ENCODE measurements around the gene RBM39. TPM values are rescaled to one million over a fixed set of nuclear protein-coding genes. Genes with fewer than 3 reads are reported as not detected.
A peak's percentile ranks its signal among the peaks of the same experiment; 100 is the strongest.

The RBM39 gene
- total and polyA plus RNA-seq, 2 of the 13 experiments (the other 11 are each of a cell fraction or from before 2014, with no cell fraction given): 788 to 920 TPM

DNA sequence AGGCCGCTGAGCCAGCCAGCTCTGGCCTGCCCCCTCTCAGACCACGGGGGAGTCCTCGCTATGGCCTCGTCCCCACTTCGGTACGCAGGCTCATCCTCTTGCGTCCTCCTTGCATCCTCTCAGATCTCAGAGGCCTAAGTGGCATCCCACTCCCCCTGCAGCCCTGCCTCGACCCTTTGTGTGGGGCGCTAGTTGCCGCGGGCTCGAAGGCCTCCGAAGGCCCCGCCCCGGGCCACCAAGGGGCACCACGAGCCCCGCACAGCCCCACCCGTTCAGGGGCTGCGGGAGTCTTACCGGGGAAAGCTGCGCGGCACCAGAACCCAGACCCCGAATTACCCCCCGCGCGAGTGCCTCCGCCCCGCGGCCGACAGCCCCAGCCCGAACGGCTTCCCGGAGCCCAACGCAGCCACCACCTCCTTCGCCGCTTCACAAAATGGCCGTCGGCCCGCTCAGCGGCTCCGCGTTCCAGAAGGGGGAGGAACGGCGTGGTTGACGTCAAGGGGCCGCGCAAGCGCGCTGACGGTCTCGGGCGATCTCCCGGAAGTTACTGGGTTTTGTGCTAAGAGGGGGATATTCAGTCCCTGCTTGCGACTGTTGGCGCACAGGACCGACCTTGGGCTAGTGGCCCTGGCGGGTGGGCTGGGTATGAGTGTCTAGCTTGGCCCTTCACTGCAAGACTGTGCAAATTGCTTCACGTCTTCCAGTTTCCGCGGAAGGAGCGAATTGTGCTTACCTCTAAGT lies 77.4 kb downstream of the RBM39 start, which contains the start of the genes CPNE1 and RBM12 (continued):
- TF ChIP-seq, protein P1, sequence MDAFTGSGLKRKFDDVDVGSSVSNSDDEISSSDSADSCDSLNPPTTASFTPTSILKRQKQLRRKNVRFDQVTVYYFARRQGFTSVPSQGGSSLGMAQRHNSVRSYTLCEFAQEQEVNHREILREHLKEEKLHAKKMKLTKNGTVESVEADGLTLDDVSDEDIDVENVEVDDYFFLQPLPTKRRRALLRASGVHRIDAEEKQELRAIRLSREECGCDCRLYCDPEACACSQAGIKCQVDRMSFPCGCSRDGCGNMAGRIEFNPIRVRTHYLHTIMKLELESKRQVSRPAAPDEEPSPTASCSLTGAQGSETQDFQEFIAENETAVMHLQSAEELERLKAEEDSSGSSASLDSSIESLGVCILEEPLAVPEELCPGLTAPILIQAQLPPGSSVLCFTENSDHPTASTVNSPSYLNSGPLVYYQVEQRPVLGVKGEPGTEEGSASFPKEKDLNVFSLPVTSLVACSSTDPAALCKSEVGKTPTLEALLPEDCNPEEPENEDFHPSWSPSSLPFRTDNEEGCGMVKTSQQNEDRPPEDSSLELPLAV (CRISPR knock-in tag; conservative IDR thresholded peaks at IDR 0.05; ENCODE audit: low read depth): no peak
- TF ChIP-seq PTBP1 (IDR thresholded peaks at IDR 0.05; ENCODE audit: low read depth, low read length, poor library complexity, severe bottlenecking) (peak; percentile 64), ZNF224 (CRISPR knock-in tag; IDR thresholded peaks at IDR 0.05) (peak; percentile 96), NCOA1 (CRISPR knock-in tag; IDR thresholded peaks at IDR 0.05) (no peak; the same call in 1 of the 2 replicates), MEF2D (CRISPR knock-in tag; IDR thresholded peaks at IDR 0.05) (peak; percentile 96), CBX1 (IDR thresholded peaks at IDR 0.05; ENCODE audit: low read depth) (peak; percentile 96), ARNTL (CRISPR knock-in tag; IDR thresholded peaks at IDR 0.05) (peak; percentile 88), ZNF652 (CRISPR knock-in tag; IDR thresholded peaks at IDR 0.05; ENCODE audit: borderline replicate concordance, low read depth) (peak; percentile 13; the same call in 1 of the 2 replicates), ZNF430 (CRISPR knock-in tag; IDR thresholded peaks at IDR 0.05) (peak; percentile 99), TEAD2 (CRISPR knock-in tag; IDR thresholded peaks at IDR 0.05) (no peak; the same call in 1 of the 2 replicates), ZNF547 (CRISPR knock-in tag; IDR thresholded peaks at IDR 0.05) (peak; percentile 98), ZNF747 (CRISPR knock-in tag; IDR thresholded peaks at IDR 0.05; ENCODE audit: borderline replicate concordance) (peak; percentile 85), ZFP36L2 (CRISPR knock-in tag; IDR thresholded peaks at IDR 0.05) (no peak), U2AF2 (IDR thresholded peaks at IDR 0.05; ENCODE audit: low read depth, low read length) (no peak)
- TF ChIP-seq, protein P2, sequence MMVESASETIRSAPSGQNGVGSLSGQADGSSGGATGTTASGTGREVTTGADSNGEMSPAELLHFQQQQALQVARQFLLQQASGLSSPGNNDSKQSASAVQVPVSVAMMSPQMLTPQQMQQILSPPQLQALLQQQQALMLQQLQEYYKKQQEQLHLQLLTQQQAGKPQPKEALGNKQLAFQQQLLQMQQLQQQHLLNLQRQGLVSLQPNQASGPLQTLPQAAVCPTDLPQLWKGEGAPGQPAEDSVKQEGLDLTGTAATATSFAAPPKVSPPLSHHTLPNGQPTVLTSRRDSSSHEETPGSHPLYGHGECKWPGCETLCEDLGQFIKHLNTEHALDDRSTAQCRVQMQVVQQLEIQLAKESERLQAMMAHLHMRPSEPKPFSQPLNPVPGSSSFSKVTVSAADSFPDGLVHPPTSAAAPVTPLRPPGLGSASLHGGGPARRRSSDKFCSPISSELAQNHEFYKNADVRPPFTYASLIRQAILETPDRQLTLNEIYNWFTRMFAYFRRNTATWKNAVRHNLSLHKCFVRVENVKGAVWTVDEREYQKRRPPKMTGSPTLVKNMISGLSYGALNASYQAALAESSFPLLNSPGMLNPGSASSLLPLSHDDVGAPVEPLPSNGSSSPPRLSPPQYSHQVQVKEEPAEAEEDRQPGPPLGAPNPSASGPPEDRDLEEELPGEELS (CRISPR knock-in tag; IDR thresholded peaks at IDR 0.05): peak; percentile 72
- TF ChIP-seq, protein P3, sequence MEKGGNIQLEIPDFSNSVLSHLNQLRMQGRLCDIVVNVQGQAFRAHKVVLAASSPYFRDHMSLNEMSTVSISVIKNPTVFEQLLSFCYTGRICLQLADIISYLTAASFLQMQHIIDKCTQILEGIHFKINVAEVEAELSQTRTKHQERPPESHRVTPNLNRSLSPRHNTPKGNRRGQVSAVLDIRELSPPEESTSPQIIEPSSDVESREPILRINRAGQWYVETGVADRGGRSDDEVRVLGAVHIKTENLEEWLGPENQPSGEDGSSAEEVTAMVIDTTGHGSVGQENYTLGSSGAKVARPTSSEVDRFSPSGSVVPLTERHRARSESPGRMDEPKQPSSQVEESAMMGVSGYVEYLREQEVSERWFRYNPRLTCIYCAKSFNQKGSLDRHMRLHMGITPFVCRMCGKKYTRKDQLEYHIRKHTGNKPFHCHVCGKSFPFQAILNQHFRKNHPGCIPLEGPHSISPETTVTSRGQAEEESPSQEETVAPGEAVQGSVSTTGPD (CRISPR knock-in tag; IDR thresholded peaks at IDR 0.05): 0 out of 2 replicates have a peak, but pooled peaks have one; percentile 64
- TF ChIP-seq, protein P4, sequence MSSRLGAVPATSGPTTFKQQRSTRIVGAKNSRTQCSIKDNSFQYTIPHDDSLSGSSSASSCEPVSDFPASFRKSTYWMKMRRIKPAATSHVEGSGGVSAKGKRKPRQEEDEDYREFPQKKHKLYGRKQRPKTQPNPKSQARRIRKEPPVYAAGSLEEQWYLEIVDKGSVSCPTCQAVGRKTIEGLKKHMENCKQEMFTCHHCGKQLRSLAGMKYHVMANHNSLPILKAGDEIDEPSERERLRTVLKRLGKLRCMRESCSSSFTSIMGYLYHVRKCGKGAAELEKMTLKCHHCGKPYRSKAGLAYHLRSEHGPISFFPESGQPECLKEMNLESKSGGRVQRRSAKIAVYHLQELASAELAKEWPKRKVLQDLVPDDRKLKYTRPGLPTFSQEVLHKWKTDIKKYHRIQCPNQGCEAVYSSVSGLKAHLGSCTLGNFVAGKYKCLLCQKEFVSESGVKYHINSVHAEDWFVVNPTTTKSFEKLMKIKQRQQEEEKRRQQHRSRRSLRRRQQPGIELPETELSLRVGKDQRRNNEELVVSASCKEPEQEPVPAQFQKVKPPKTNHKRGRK (CRISPR knock-in tag; IDR thresholded peaks at IDR 0.05): peak; percentile 85; the same call in 1 of the 2 replicates
- TF ChIP-seq, protein P5, sequence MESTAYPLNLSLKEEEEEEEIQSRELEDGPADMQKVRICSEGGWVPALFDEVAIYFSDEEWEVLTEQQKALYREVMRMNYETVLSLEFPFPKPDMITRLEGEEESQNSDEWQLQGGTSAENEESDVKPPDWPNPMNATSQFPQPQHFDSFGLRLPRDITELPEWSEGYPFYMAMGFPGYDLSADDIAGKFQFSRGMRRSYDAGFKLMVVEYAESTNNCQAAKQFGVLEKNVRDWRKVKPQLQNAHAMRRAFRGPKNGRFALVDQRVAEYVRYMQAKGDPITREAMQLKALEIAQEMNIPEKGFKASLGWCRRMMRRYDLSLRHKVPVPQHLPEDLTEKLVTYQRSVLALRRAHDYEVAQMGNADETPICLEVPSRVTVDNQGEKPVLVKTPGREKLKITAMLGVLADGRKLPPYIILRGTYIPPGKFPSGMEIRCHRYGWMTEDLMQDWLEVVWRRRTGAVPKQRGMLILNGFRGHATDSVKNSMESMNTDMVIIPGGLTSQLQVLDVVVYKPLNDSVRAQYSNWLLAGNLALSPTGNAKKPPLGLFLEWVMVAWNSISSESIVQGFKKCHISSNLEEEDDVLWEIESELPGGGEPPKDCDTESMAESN (CRISPR knock-in tag; conservative IDR thresholded peaks at IDR 0.05): peak; percentile 98
- TF ChIP-seq, protein P6, sequence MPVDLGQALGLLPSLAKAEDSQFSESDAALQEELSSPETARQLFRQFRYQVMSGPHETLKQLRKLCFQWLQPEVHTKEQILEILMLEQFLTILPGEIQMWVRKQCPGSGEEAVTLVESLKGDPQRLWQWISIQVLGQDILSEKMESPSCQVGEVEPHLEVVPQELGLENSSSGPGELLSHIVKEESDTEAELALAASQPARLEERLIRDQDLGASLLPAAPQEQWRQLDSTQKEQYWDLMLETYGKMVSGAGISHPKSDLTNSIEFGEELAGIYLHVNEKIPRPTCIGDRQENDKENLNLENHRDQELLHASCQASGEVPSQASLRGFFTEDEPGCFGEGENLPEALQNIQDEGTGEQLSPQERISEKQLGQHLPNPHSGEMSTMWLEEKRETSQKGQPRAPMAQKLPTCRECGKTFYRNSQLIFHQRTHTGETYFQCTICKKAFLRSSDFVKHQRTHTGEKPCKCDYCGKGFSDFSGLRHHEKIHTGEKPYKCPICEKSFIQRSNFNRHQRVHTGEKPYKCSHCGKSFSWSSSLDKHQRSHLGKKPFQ (CRISPR knock-in tag; IDR thresholded peaks at IDR 0.05; ENCODE audit: insufficient replicate concordance): peak; percentile 98
